ENCODE results near the gene C9orf85. TPM values are rescaled to one million over a fixed set of nuclear protein-coding genes. Genes with fewer than 3 reads are reported as not detected.

The C9orf85 gene
- total RNA-seq, 2 donors from 2014 or later = 20.1 to 21.4 TPM

GRCh38 chr9:71886015-71886414, 25.4 kb upstream of the C9orf85 start:
- 94% methylated on average over 1 of the region's 1 CpG for WGBS
- H3K4me1 ChIP-seq (replicated peaks) = no peaks in the 10 kb centered on the region
- intact Hi-C loops (cut with DNase I) = no loop called here
- H3K36me3 ChIP-seq = no peaks in the 10 kb centered on the region
- DNase-seq (ENCODE audit: low spot score) = no peak
- H3K27ac ChIP-seq = no peak overlapping the region
- TF ChIP-seq POLR2A (IDR thresholded peaks at IDR 0.05) = no peak
- no peak for TF ChIP-seq CTCF (IDR thresholded peaks at IDR 0.05)
- no peak for TF ChIP-seq POLR2AphosphoS5 (IDR thresholded peaks at IDR 0.05)
- H3K4me3 ChIP-seq = no peak overlapping the region
- no peaks in the 10 kb centered on the region for H3K27me3 ChIP-seq (replicated peaks; ENCODE audit: insufficient read depth)
- no peaks in the 10 kb centered on the region for H3K9me3 ChIP-seq

GRCh38 chr9:71886541-71886940, 24.9 kb upstream of the C9orf85 start:
- DNase-seq (ENCODE audit: low spot score) = no peak
- H3K36me3 ChIP-seq = no peaks in the 10 kb centered on the region
- no peaks in the 10 kb centered on the region for H3K9me3 ChIP-seq
- intact Hi-C loops (cut with DNase I) = no loop called here
- WGBS = 94% methylated on average over 10 of the region's 10 CpGs
- H3K27ac ChIP-seq = no peak overlapping the region
- no peak overlapping the region for H3K4me3 ChIP-seq
- TF ChIP-seq POLR2AphosphoS5 (IDR thresholded peaks at IDR 0.05) (no peak), CTCF (IDR thresholded peaks at IDR 0.05) (no peak), POLR2A (IDR thresholded peaks at IDR 0.05) (no peak)
- no peaks in the 10 kb centered on the region for H3K27me3 ChIP-seq (replicated peaks; ENCODE audit: insufficient read depth)
- H3K4me1 ChIP-seq (replicated peaks) = no peaks in the 10 kb centered on the region

- Histone ChIP-seq H3K27ac (no peak overlapping the region), H3K9me3 (no peaks in the 10 kb centered on the region), H3K27me3 (replicated peaks; ENCODE audit: insufficient read depth) (no peaks in the 10 kb centered on the region), H3K4me1 (replicated peaks) (no peaks in the 10 kb centered on the region), H3K36me3 (no peaks in the 10 kb centered on the region), H3K4me3 (no peak overlapping the region)
- DNase-seq (ENCODE audit: low spot score) = no peak
- WGBS = 76% methylated on average over 1 of the region's 1 CpG
- intact Hi-C loops (cut with DNase I) = no loop called here
- TF ChIP-seq POLR2AphosphoS5 (IDR thresholded peaks at IDR 0.05) (no peak), CTCF (IDR thresholded peaks at IDR 0.05) (no peak), POLR2A (IDR thresholded peaks at IDR 0.05) (no peak)
Observed at GRCh38 chr9:71887362-71887761, 24.1 kb upstream of the C9orf85 start.

- 85% methylated on average over 3 of the region's 3 CpGs for WGBS
- no peaks in the 10 kb centered on the region for H3K27me3 ChIP-seq (replicated peaks; ENCODE audit: insufficient read depth)
- no peaks in the 10 kb centered on the region for H3K36me3 ChIP-seq
- no peak overlapping the region for H3K4me3 ChIP-seq
- H3K27ac ChIP-seq = no peak overlapping the region
- H3K9me3 ChIP-seq = no peaks in the 10 kb centered on the region
- no peaks in the 10 kb centered on the region for H3K4me1 ChIP-seq (replicated peaks)
- no peak for DNase-seq (ENCODE audit: low spot score)
- intact Hi-C loops (cut with DNase I) = no loop called here
- TF ChIP-seq POLR2A (IDR thresholded peaks at IDR 0.05) (no peak), POLR2AphosphoS5 (IDR thresholded peaks at IDR 0.05) (no peak), CTCF (IDR thresholded peaks at IDR 0.05) (no peak)
Observed at GRCh38 chr9:71890042-71890679, 21.3 kb upstream of the C9orf85 start.

- no peak overlapping the region for H3K27ac ChIP-seq
- TF ChIP-seq CTCF (IDR thresholded peaks at IDR 0.05) (no peak), POLR2A (IDR thresholded peaks at IDR 0.05) (no peak), POLR2AphosphoS5 (IDR thresholded peaks at IDR 0.05) (no peak)
- 59% methylated on average over 4 of the region's 4 CpGs for whole genome bisulfite sequencing
- H3K36me3 ChIP-seq = no peaks in the 10 kb centered on the region
- H3K4me3 ChIP-seq = no peak overlapping the region
- H3K4me1 ChIP-seq (replicated peaks) = no peaks in the 10 kb centered on the region
- no peak for DNase-seq (ENCODE audit: low spot score)
- no peaks in the 10 kb centered on the region for H3K9me3 ChIP-seq
- intact Hi-C loops (cut with DNase I) = no loop called here
- no peaks in the 10 kb centered on the region for H3K27me3 ChIP-seq (replicated peaks; ENCODE audit: insufficient read depth)
Observed at GRCh38 chr9:71891557-71892189, 19.8 kb upstream of the C9orf85 start.
